ENCODE measurements around the gene HTRA3. TPM values are rescaled to one million over a fixed set of nuclear protein-coding genes. Genes with fewer than 3 reads are reported as not detected.

The HTRA3 gene
- total and polyA plus RNA-seq, 2 of the 4 experiments (the other 2 are of a cell fraction) = 1.3 to 9.5 TPM

GRCh38 chr4:8221476-8221875 lies 48.1 kb upstream of the HTRA3 start:
- Histone ChIP-seq H3K27ac (ENCODE audit: insufficient read depth, low read length) (no peak overlapping the region), H3K4ac (ENCODE audit: low read depth, low read length) (no peak overlapping the region), H2AFZ (replicated peaks; ENCODE audit: low read length, poor library complexity) (no peak overlapping the region), H3K18ac (ENCODE audit: low read depth, low read length) (no peak overlapping the region), H4K5ac (ENCODE audit: low read depth, low read length) (no peak overlapping the region), H2BK5ac (ENCODE audit: low read depth, low read length, poor library complexity, severe bottlenecking) (no peak overlapping the region), H3K9me3 (ENCODE audit: control insufficient read depth, insufficient read depth, low read length) (no peaks in the 10 kb centered on the region), H4K8ac (ENCODE audit: low read depth in 2 of 2, low read length in 2 of 2) (no peak overlapping the region), H3K4me3 (ENCODE audit: insufficient read depth, low read depth, low read length) (no peak overlapping the region), H2BK15ac (ENCODE audit: low read depth, low read length) (no peak overlapping the region), H3K14ac (replicated peaks; ENCODE audit: low read depth, low read length) (no peak overlapping the region), H3K9me1 (ENCODE audit: insufficient read depth, low read length) (no peaks in the 10 kb centered on the region), H2AK9ac (replicated peaks; ENCODE audit: low read depth, low read length, poor library complexity) (no peak overlapping the region), H3K36me3 (ENCODE audit: control insufficient read depth, insufficient read depth, low read length) (no peaks in the 10 kb centered on the region), H2AK5ac (ENCODE audit: low read depth, low read length) (no peak overlapping the region), H3K56ac (ENCODE audit: extremely low read depth, insufficient read depth, low read length) (no peak overlapping the region), H3K23ac (ENCODE audit: low read depth, low read length) (no peak overlapping the region), H4K20me1 (ENCODE audit: insufficient read depth, low read length) (no peaks in the 10 kb centered on the region), H3K4me2 (ENCODE audit: low read depth, low read length) (no peak overlapping the region), H2BK120ac (ENCODE audit: low read depth, low read length) (no peak overlapping the region), H3K4me1 (ENCODE audit: control insufficient read depth, insufficient read depth, low read length) (no peaks in the 10 kb centered on the region), H3K9ac (ENCODE audit: low read depth, low read length) (no peak overlapping the region), H2BK20ac (ENCODE audit: low read depth, low read length) (no peak overlapping the region), H3K27me3 (ENCODE audit: control insufficient read depth, insufficient read depth, low read length) (peaks cover 8% of the 10 kb centered on the region; the same call in 1 of the 2 replicates), H4K91ac (ENCODE audit: insufficient read depth, low read depth, low read length) (no peak overlapping the region), H3K79me1 (ENCODE audit: low read depth in 1 of 2, low read length in 2 of 2) (no peaks in the 10 kb centered on the region)
- intact Hi-C loops (cut with micrococcal nuclease) = no loop called here
- dilution Hi-C loops (cut with HindIII; ENCODE audit: low sequenced_read_pairs, unreplicated experiment) = no loop called here
- in situ Hi-C loops (cut with MboI; ENCODE audit: low sequenced_read_pairs) = loop anchor here (25.0 kb wide), 1 partner anchor 391 kb away; no protein-coding TSS in a partner anchor
- DNase-seq (peak; percentile 10), ATAC-seq (ENCODE audit: low read depth) (no peak; the same call in 1 of the 2 replicates)
- TF ChIP-seq CEBPB (IDR thresholded peaks at IDR 0.05; ENCODE audit: low read depth, low read length) (no peak), SMC3 (IDR thresholded peaks at IDR 0.05; ENCODE audit: low read depth, low read length) (no peak), POLR2A (IDR thresholded peaks at IDR 0.05; ENCODE audit: low read depth, low read length) (no peak), RAD21 (IDR thresholded peaks at IDR 0.05; ENCODE audit: low read length) (no peak), MXI1 (IDR thresholded peaks at IDR 0.05; ENCODE audit: borderline replicate concordance, low read depth, low read length) (no peak)
- WGBS, 2 experiments (ENCODE audit: extremely low coverage in 2 of 2, insufficient read length in 1 of 2) = 39% methylated on average over 3 of the region's 5 CpGs; no CpG with 5 or more reads in 1 of the 2 experiments
- POLR2A ChIA-PET (ENCODE audit: unreplicated experiment) = no interaction called here
- CTCF ChIA-PET = interaction anchor here (0.6 to 1.3 kb wide), 3 partner anchors 45 to 1428 kb away, joined by 3 to 4 read pairs (median 4); no protein-coding TSS in a partner anchor
- no TSS peak for BruUV-seq (replicated peaks)

Measured in IMR-90 (cell line).